GM12878 (cell line): ENCODE results near the gene HBQ1. TPM values are rescaled to one million over a fixed set of nuclear protein-coding genes. Genes with fewer than 3 reads are reported as not detected.
"Not testable (repeated sequence)": the region's sequence is repeated elsewhere in the genome, so short reads cannot be mapped to it uniquely, and the experiment has no call there.

Experiments
- ATAC-seq: fragments of 200-7000 bp; cut with Tn5 transposase; 3 replicates; pipeline ENCODE4 v1.9.1; 2020; ENCODE audit warnings: mild to moderate bottlenecking, moderate library complexity
- BruUV-seq: library from RNA; stranded (reverse); fragments of 400-500 nt; replicated peaks from 2 replicates; lab custom pipeline; 2021; lab: Mats Ljungman, UMichigan
- CTCF ChIA-PET: fragments of 300-600 bp; sonication (Branson Sonifier 250); formaldehyde crosslinking; extraction: SDS; loops from one replicate; lab custom pipeline; 2021; ENCODE audit warnings: inconsistent platforms; lab: Yijun Ruan, JAX
- POLR2A ChIA-PET: fragments of 350-600 bp; formaldehyde crosslinking; extraction: SDS; loops from one replicate; lab custom pipeline; 2021; ENCODE audit warnings: inconsistent platforms; lab: Charles Lee
- RAD21 ChIA-PET: fragments of 300-600 bp; sonication (Branson Sonifier 250); formaldehyde crosslinking; loops from one replicate; lab custom pipeline; 2023; ENCODE audit warnings: antibody characterized with exemption; ENCODE audit not compliant: unreplicated experiment; lab: Charles Lee
- SMC1A ChIA-PET: fragments of 300-600 bp; sonication (Branson Sonifier 250); formaldehyde crosslinking; loops from one replicate; lab custom pipeline; 2023; ENCODE audit not compliant: unreplicated experiment, uncharacterized antibody; lab: Charles Lee
- DNase-seq: peaks from one replicate; pipeline ENCODE4 v3.0.0-alpha.2; 2011; ENCODE audit warnings: low read depth, low spot score
- FAIRE-seq: peaks from 3 replicates; lab custom pipeline; 2011; peaks lifted over from hg19 to GRCh38; lab: Jason Lieb, UNC
- H2AFZ ChIP-seq: 2 replicates; pipeline ENCODE4 v1.6.0; 2011; ENCODE audit warnings: low read depth, low read length, control low read depth; ENCODE audit not compliant: control insufficient read depth
- H3K27ac ChIP-seq: 2 replicates; pipeline ENCODE4 v1.5.1; 2011; ENCODE audit warnings: control low read depth; ENCODE audit not compliant: control insufficient read depth, insufficient read depth
- H3K27me3 ChIP-seq, 2 experiments: replicated peaks in 1 of 2; 2 replicates each; pipeline versions ENCODE4 v1.6.0 to v1.6.1; 2011; ENCODE audit warnings: low read length in 1 of 2; ENCODE audit not compliant: control insufficient read depth in 2 of 2, insufficient read depth in 2 of 2
- H3K36me3 ChIP-seq, 2 experiments: 2 replicates each; pipeline ENCODE4 v1.5.1; 2011; ENCODE audit warnings: low read length in 1 of 2; ENCODE audit not compliant: control insufficient read depth in 2 of 2, insufficient read depth in 2 of 2
- H3K4me1 ChIP-seq: 2 replicates; pipeline ENCODE4 v1.6.1; 2011; ENCODE audit warnings: mild to moderate bottlenecking, low read length, moderate library complexity, mixed read lengths; ENCODE audit not compliant: control insufficient read depth, insufficient read depth
- H3K4me2 ChIP-seq: 2 replicates; pipeline ENCODE4 v1.6.0; 2011; ENCODE audit warnings: control low read depth; ENCODE audit not compliant: control insufficient read depth, insufficient read depth
- H3K4me3 ChIP-seq: fragments of 200-600 bp; sonication (generic); 2 replicates; pipeline ENCODE4 v1.5.1; 2016
- H3K79me2 ChIP-seq: 2 replicates; pipeline ENCODE4 v1.6.0; 2011; ENCODE audit warnings: low read length; ENCODE audit not compliant: control insufficient read depth, insufficient read depth
- H3K9ac ChIP-seq: 2 replicates; pipeline ENCODE4 v1.8.0; 2011; ENCODE audit warnings: low read length, control low read depth, mixed read lengths; ENCODE audit not compliant: control insufficient read depth, insufficient read depth
- H3K9me3 ChIP-seq: replicated peaks from 3 replicates; pipeline ENCODE4 v1.5.1; 2011; ENCODE audit warnings: mild to moderate bottlenecking, low read length; ENCODE audit not compliant: control insufficient read depth, insufficient read depth
- H4K20me1 ChIP-seq: 2 replicates; pipeline ENCODE4 v1.6.0; 2011; ENCODE audit not compliant: control insufficient read depth, insufficient read depth
- DPF2 ChIP-seq: fragments of 450-650 bp; IDR thresholded peaks from 2 replicates; pipeline ENCODE4 v1.6.1; 2017; ENCODE audit warnings: mild to moderate bottlenecking
- E2F8 ChIP-seq: fragments of 450-650 bp; IDR thresholded peaks from 2 replicates; pipeline ENCODE4 v1.6.1; 2018; ENCODE audit warnings: mild to moderate bottlenecking, low read depth, moderate library complexity; ENCODE audit not compliant: partially characterized antibody
- GABPA ChIP-seq: IDR thresholded peaks from 2 replicates; pipeline ENCODE4 v1.6.1; 2014; ENCODE audit warnings: antibody characterized with exemption, low read depth, mild to moderate bottlenecking, inconsistent platforms
- WGBS: methylation state at CpG from one replicate; pipeline ENCODE4 v1.1.6; 2016; ENCODE audit warnings: low lambda C conversion rate; ENCODE audit not compliant: insufficient replicate concordance, insufficient coverage; ENCODE audit errors: missing lambda C conversion rate; 5-methylcytosine and 5-hydroxymethylcytosine counted together
- in situ Hi-C: fragments of 300-500 bp; cut with MboI; formaldehyde crosslinking; loops from 9 replicates; pipeline ENCODE4 v1.14.3; 2018; ENCODE audit warnings: mixed read lengths
- intact Hi-C: fragments of 100-400 bp; cut with micrococcal nuclease; formaldehyde crosslinking; loops from one replicate; pipeline ENCODE4 v1.14.2; 2022; ENCODE audit not compliant: unreplicated experiment
- polyA plus RNA-seq, 11 experiments: library from polyadenylated mRNA; depleted of rRNA in 4 of 11; unstranded in 6 of 11; stranded (reverse) in 5 of 11; fragments of >200 nt; fragmentation: Nextera tagmentation in 4 of 11; fragmentation: Illumina TruSeq in 1 of 11; extraction: Ambion mirVana in 4 of 11; extraction: Trizol in 1 of 11; gene quantifications; 1 replicate in 1 of 11; 2 replicates in 10 of 11; pipeline versions ENCODE4 v1.2.1 to v1.2.3, GENCODE V29; 2011 to 2016; ENCODE audit warnings: inconsistent platforms in 2 of 11, missing spikeins in 2 of 11, low read depth in 1 of 11
- total RNA-seq, 4 experiments: library from RNA; depleted of rRNA in 3 of 4; stranded (reverse); fragments of >200 nt in 3 of 4; fragmentation: Illumina TruSeq in 1 of 4; extraction: Trizol in 1 of 4; gene quantifications; 2 replicates each; pipeline versions ENCODE4 v1.2.1 to v1.2.3, GENCODE V29; 2013 to 2021

Gene HBQ1
- total and polyA plus RNA-seq, 10 of the 15 experiments (the other 5 are each of a cell fraction or from before 2014, with no cell fraction given), result not detected

- Histone ChIP-seq H3K79me2 (peaks cover 28% of the 10 kb centered on the region), H3K27me3 (no peaks in the 10 kb centered on the region), H3K36me3 (peaks cover 0 to 17% of the 10 kb centered on the region in 2 experiments; a peak in 3 of 4 replicates), H3K4me3 (peak overlapping the region; percentile 82; the same call in 1 of the 2 replicates), H3K9ac (no peak overlapping the region), H3K4me1 (peaks cover 8% of the 10 kb centered on the region), H3K27ac (no peak overlapping the region), H4K20me1 (peaks cover 4% of the 10 kb centered on the region), H3K9me3 (no peaks in the 10 kb centered on the region), H3K4me2 (peak overlapping the region; percentile 73; the same call in 1 of the 2 replicates), H2AFZ (peak overlapping the region; percentile 66)
- 72% methylated on average over 22 of the region's 22 CpGs for WGBS
- no peak for TF ChIP-seq GABPA
- peak; percentile 12 for TF ChIP-seq E2F8
- no peak for TF ChIP-seq DPF2
- ChIA-PET RAD21 (interaction anchor here (0.5 to 3.3 kb wide), 3 partner anchors 23 to 120 kb away, joined by 3 to 19 read pairs (median 6); no protein-coding TSS in a partner anchor), CTCF (interaction anchor here (3.5 kb wide), 1 partner anchor 120 kb away, joined by 20 read pairs; no protein-coding TSS in a partner anchor), SMC1A (interaction anchor here (0.5 to 2.4 kb wide), 4 partner anchors 10 to 235 kb away, joined by 3 to 10 read pairs (median 6); no protein-coding TSS in a partner anchor), POLR2A (interaction anchor here (1.0 to 2.8 kb wide), 4 partner anchors 10 to 141 kb away, joined by 3 to 11 read pairs (median 6); partner anchors contain the start of gene MRPL28)
- DNase-seq, result no peak
- no TSS peak for BruUV-seq
- no peak for ATAC-seq
- in situ Hi-C loops (loop anchor here (5.0 kb wide), 1 partner anchor 117 kb away; no protein-coding TSS in a partner anchor), intact Hi-C loops (no loop called here)
- FAIRE-seq, result no peak
Measured at GRCh38 chr16:229731-230281, 49.5 kb downstream of the HBQ1 start.

- H3K4me3 ChIP-seq, H3K27ac ChIP-seq, H3K9me3 ChIP-seq, H3K4me1 ChIP-seq, H4K20me1 ChIP-seq, BruUV-seq, H3K9ac ChIP-seq, intact Hi-C loops, ATAC-seq, H3K27me3 ChIP-seq, H3K4me2 ChIP-seq, FAIRE-seq, DNase-seq, H2AFZ ChIP-seq: not testable (repeated sequence)
- ChIA-PET SMC1A (interaction anchor here (1.4 kb wide), 1 partner anchor 12 kb away, joined by 3 read pairs; no protein-coding TSS in a partner anchor), POLR2A (interaction anchor here (0.6 to 2.8 kb wide), 4 partner anchors 9 to 120 kb away, joined by 3 to 11 read pairs (median 5); no protein-coding TSS in a partner anchor), CTCF (interaction anchor here (0.6 to 3.5 kb wide), 2 partner anchors 119 to 132 kb away, joined by 3 to 20 read pairs; no protein-coding TSS in a partner anchor), RAD21 (interaction anchor here (3.3 kb wide), 1 partner anchor 119 kb away, joined by 19 read pairs; no protein-coding TSS in a partner anchor)
- in situ Hi-C loops, result loop anchor here (5.0 kb wide), 1 partner anchor 117 kb away; no protein-coding TSS in a partner anchor
- Histone ChIP-seq H3K79me2 (peaks cover 31% of the 10 kb centered on the region), H3K36me3 (peaks cover 0 to 14% of the 10 kb centered on the region in 2 experiments; a peak in 2 of 4 replicates)
- WGBS, result 82% methylated on average over 18 of the region's 18 CpGs
Measured at GRCh38 chr16:230351-230750, 50.1 kb downstream of the HBQ1 start.
